Measurements from ENCODE around the gene GADD45B. TPM values are rescaled to one million over a fixed set of nuclear protein-coding genes. Genes with fewer than 3 reads are reported as not detected.

Gene GADD45B
- total and polyA plus RNA-seq, 7 donors: 10.9 to 94.1 (median 19.3) TPM

GRCh38 chr19:2443785-2444182 lies 32.1 kb upstream of the GADD45B start:
- Histone ChIP-seq H3K9me3 (no peaks in the 10 kb centered on the region), H3K36me3 (ENCODE audit: insufficient read depth in 1 of 2, low read depth in 1 of 2) (peaks cover 0 to 14% of the 10 kb centered on the region in 2 donors), H3K27ac (no peak overlapping the region), H3K4me1 (peaks cover 4% of the 10 kb centered on the region), H3K27me3 (ENCODE audit: insufficient read depth in 3 of 3, low read length in 2 of 3) (no peaks in the 10 kb centered on the region), H3K4me3 (no peak overlapping the region)
- DNase-seq (no peak), ATAC-seq (no peak)
- TF ChIP-seq CTCF (IDR thresholded peaks at IDR 0.05): no peak
- WGBS, 3 donors: 79 to 83% (median 83%) methylated on average over 17 of the region's 17 CpGs
- intact Hi-C loops (cut with DNase I): no loop called here

GRCh38 chr19:2444251-2445002 lies 31.5 kb upstream of the GADD45B start:
- whole genome bisulfite sequencing, 3 donors: 90 to 92% (median 92%) methylated on average over 34 of the region's 34 CpGs
- ATAC-seq (no peak), DNase-seq (no peak)
- H3K4me3 ChIP-seq: no peak overlapping the region
- no peaks in the 10 kb centered on the region for H3K9me3 ChIP-seq
- no peaks in the 10 kb centered on the region for H3K27me3 ChIP-seq (ENCODE audit: insufficient read depth in 3 of 3, low read length in 2 of 3)
- peaks cover 0 to 14% of the 10 kb centered on the region in 2 donors for H3K36me3 ChIP-seq (ENCODE audit: insufficient read depth in 1 of 2, low read depth in 1 of 2)
- intact Hi-C loops (cut with DNase I): no loop called here
- TF ChIP-seq CTCF (IDR thresholded peaks at IDR 0.05): no peak
- peaks cover 4% of the 10 kb centered on the region for H3K4me1 ChIP-seq
- H3K27ac ChIP-seq: no peak overlapping the region

GRCh38 chr19:2446381-2446780 lies 29.5 kb upstream of the GADD45B start:
- H3K36me3 ChIP-seq (ENCODE audit: insufficient read depth in 1 of 2, low read depth in 1 of 2): peaks cover 0 to 14% of the 10 kb centered on the region in 2 donors
- intact Hi-C loops (cut with DNase I): no loop called here
- WGBS, 3 donors: 18 to 37% (median 26%) methylated on average over 18 to 19 of the region's 19 CpGs
- peak; percentile 88 to 96 for DNase-seq
- peak; percentile 96 to 97 (median 97) for ATAC-seq
- H3K27me3 ChIP-seq (ENCODE audit: insufficient read depth in 3 of 3, low read length in 2 of 3): no peaks in the 10 kb centered on the region
- peak overlapping the region; percentile 78 for H3K27ac ChIP-seq
- H3K9me3 ChIP-seq: no peaks in the 10 kb centered on the region
- no peak overlapping the region for H3K4me3 ChIP-seq
- peaks cover 4% of the 10 kb centered on the region for H3K4me1 ChIP-seq
- TF ChIP-seq CTCF (IDR thresholded peaks at IDR 0.05): no peak

GRCh38 chr19:2449019-2449418 lies 26.9 kb upstream of the GADD45B start:
- DNase-seq (no peak), ATAC-seq (no peak)
- Histone ChIP-seq H3K4me3 (no peak overlapping the region), H3K36me3 (ENCODE audit: insufficient read depth in 1 of 2, low read depth in 1 of 2) (no peaks in the 10 kb centered on the region), H3K27me3 (ENCODE audit: insufficient read depth in 3 of 3, low read length in 2 of 3) (no peaks in the 10 kb centered on the region), H3K4me1 (peaks cover 4% of the 10 kb centered on the region), H3K27ac (no peak overlapping the region), H3K9me3 (no peaks in the 10 kb centered on the region)
- WGBS, 3 donors: 92 to 96% (median 95%) methylated on average over 11 of the region's 11 CpGs
- intact Hi-C loops (cut with DNase I): no loop called here
- no peak for TF ChIP-seq CTCF (IDR thresholded peaks at IDR 0.05)

- Histone ChIP-seq H3K27ac (no peak overlapping the region), H3K9me3 (no peaks in the 10 kb centered on the region), H3K4me3 (no peak overlapping the region), H3K4me1 (peaks cover 12% of the 10 kb centered on the region), H3K36me3 (ENCODE audit: insufficient read depth in 1 of 2, low read depth in 1 of 2) (no peaks in the 10 kb centered on the region), H3K27me3 (ENCODE audit: insufficient read depth in 3 of 3, low read length in 2 of 3) (no peaks in the 10 kb centered on the region)
- intact Hi-C loops (cut with DNase I): no loop called here
- WGBS, 3 donors: 85 to 95% (median 89%) methylated on average over 7 of the region's 7 CpGs
- DNase-seq (no peak), ATAC-seq (no peak)
- TF ChIP-seq CTCF (IDR thresholded peaks at IDR 0.05): no peak
These were observed 24.8 kb upstream of the GADD45B start for GRCh38 chr19:2451138-2451537.

All from psoas muscle (tissue), 8 donors.